HK-2 (cell line): ENCODE data around the gene HERC5.
"Not testable (repeated sequence)": the region's sequence is repeated elsewhere in the genome, so short reads cannot be mapped to it uniquely, and the experiment has no call there.

Source experiments
- DNase-seq: peaks from one replicate; pipeline ENCODE4 v3.0.0-alpha.2; 2018; ENCODE audit not compliant: unreplicated experiment

The HERC5 gene

GRCh38 chr4:88448211-88448765, 8.6 kb upstream of the HERC5 start:
- DNase-seq = not testable (repeated sequence)

- no peak for DNase-seq
Observed at GRCh38 chr4:88448889-88449288, 8.0 kb upstream of the HERC5 start.

GRCh38 chr4:88449290-88449689, 7.6 kb upstream of the HERC5 start:
- no peak for DNase-seq

- DNase-seq = no peak
Observed at GRCh38 chr4:88451205-88451604, 5.7 kb upstream of the HERC5 start.

GRCh38 chr4:88452912-88453311, 4.0 kb upstream of the HERC5 start:
- DNase-seq = no peak

GRCh38 chr4:88457307-88458103, 586 bp downstream of the HERC5 start:
- DNase-seq = no peak

GRCh38 chr4:88458104-88458740, 1.3 kb downstream of the HERC5 start:
- DNase-seq = no peak

- no peak for DNase-seq
Observed at GRCh38 chr4:88465653-88466192, 8.8 kb downstream of the HERC5 start.

GRCh38 chr4:88467392-88467791, 10.5 kb downstream of the HERC5 start:
- no peak for DNase-seq

GRCh38 chr4:88477229-88477860, 20.4 kb downstream of the HERC5 start:
- DNase-seq = no peak

- DNase-seq = no peak
Observed at GRCh38 chr4:88478247-88478646, 21.3 kb downstream of the HERC5 start.

- DNase-seq = no peak
Observed at GRCh38 chr4:88481537-88481936, 24.6 kb downstream of the HERC5 start.

- DNase-seq = no peak
Observed at GRCh38 chr4:88489100-88489761, 32.3 kb downstream of the HERC5 start.

- DNase-seq = no peak
Observed at GRCh38 chr4:88497859-88498409, 41.0 kb downstream of the HERC5 start.

GRCh38 chr4:88503344-88503743, 46.4 kb downstream of the HERC5 start:
- no peak for DNase-seq

- DNase-seq = no peak
Observed at GRCh38 chr4:88511236-88511635, 54.3 kb downstream of the HERC5 start.

- no peak for DNase-seq
Observed at GRCh38 chr4:88514557-88515511, 57.9 kb downstream of the HERC5 start.

GRCh38 chr4:88516746-88517145, 59.8 kb downstream of the HERC5 start:
- no peak for DNase-seq

GRCh38 chr4:88517825-88518224, 60.9 kb downstream of the HERC5 start:
- DNase-seq = no peak

- no peak for DNase-seq
Observed at GRCh38 chr4:88518911-88519310, 62.0 kb downstream of the HERC5 start.
